Activated naive CD4-positive, alpha-beta T cell treated with anti-CD3 and anti-CD28 coated beads, Interleukin-2, amount 50 U/mL, for 16 hours (primary cell): ENCODE measurements around the gene GJB4.
"Not testable (repeated sequence)": the region's sequence is repeated elsewhere in the genome, so short reads cannot be mapped to it uniquely, and the experiment has no call there.

Experiments used
- DNase-seq: peaks from one replicate; pipeline ENCODE4 v3.0.0-alpha.2; 2020

GJB4 gene

GRCh38 chr1:34759503-34760357 lies at the start of gene GJB4:
GJB4 (plus strand) TSS chr1:34759740; CDS start chr1:34761255, 1,515 bp downstream.
- DNase-seq: no peak

GRCh38 chr1:34710812-34711211 lies 48.7 kb upstream of the GJB4 start:
- DNase-seq: no peak

- DNase-seq: no peak
Observed at GRCh38 chr1:34711485-34711884, 48.1 kb upstream of the GJB4 start.

- no peak for DNase-seq
Observed at GRCh38 chr1:34712007-34712688, 47.4 kb upstream of the GJB4 start.

- no peak for DNase-seq
Observed at GRCh38 chr1:34713443-34713842, 46.1 kb upstream of the GJB4 start.

- no peak for DNase-seq
Observed at GRCh38 chr1:34714386-34714785, 45.2 kb upstream of the GJB4 start.

GRCh38 chr1:34715139-34715538 lies 44.4 kb upstream of the GJB4 start:
- DNase-seq: no peak

GRCh38 chr1:34721241-34721640 lies 38.3 kb upstream of the GJB4 start:
- DNase-seq: no peak

GRCh38 chr1:34721646-34722355 lies 37.7 kb upstream of the GJB4 start:
- no peak for DNase-seq

GRCh38 chr1:34726861-34727260 lies 32.7 kb upstream of the GJB4 start:
- DNase-seq: no peak

- DNase-seq: no peak
Observed at GRCh38 chr1:34730485-34730884, 29.1 kb upstream of the GJB4 start.

GRCh38 chr1:34732831-34733230 lies 26.7 kb upstream of the GJB4 start:
- not testable (repeated sequence) for DNase-seq

- DNase-seq: no peak
Observed at GRCh38 chr1:34736692-34737091, 22.8 kb upstream of the GJB4 start.

GRCh38 chr1:34737236-34737635 lies 22.3 kb upstream of the GJB4 start:
- DNase-seq: not testable (repeated sequence)

GRCh38 chr1:34739613-34740012 lies 19.9 kb upstream of the GJB4 start:
- no peak for DNase-seq

- no peak for DNase-seq
Observed at GRCh38 chr1:34740161-34740868, 19.2 kb upstream of the GJB4 start.

GRCh38 chr1:34742667-34743270 lies 16.8 kb upstream of the GJB4 start:
- peak; percentile 82 for DNase-seq

- no peak for DNase-seq
Observed at GRCh38 chr1:34743775-34744174, 15.8 kb upstream of the GJB4 start.

GRCh38 chr1:34744851-34745250 lies 14.7 kb upstream of the GJB4 start:
- DNase-seq: no peak

- DNase-seq: no peak
Observed at GRCh38 chr1:34745666-34746065, 13.9 kb upstream of the GJB4 start.

GRCh38 chr1:34746101-34746500 lies 13.4 kb upstream of the GJB4 start:
- DNase-seq: no peak
